ENCODE data around the gene LGR5. TPM values are rescaled to one million over a fixed set of nuclear protein-coding genes. Genes with fewer than 3 reads are reported as not detected.

The LGR5 gene
- total RNA-seq, 1 experiment from 2014 or later, result 0.17 TPM

GRCh38 chr12:71475280-71475679, 35.7 kb downstream of the LGR5 start (continued):
- TF ChIP-seq ZSCAN18 (CRISPR knock-in tag; IDR thresholded peaks at IDR 0.05) (no peak), TP53 (CRISPR knock-in tag; IDR thresholded peaks at IDR 0.05) (no peak), ZNF317 (CRISPR knock-in tag; IDR thresholded peaks at IDR 0.05; ENCODE audit: borderline replicate concordance, low read depth) (no peak), CBFB (CRISPR knock-in tag; IDR thresholded peaks at IDR 0.05; ENCODE audit: low read depth) (no peak)

- Mint-ChIP-seq H3K27ac (no peak overlapping the region), H3K27me3 (ENCODE audit: low read depth) (no peaks in the 10 kb centered on the region), H3K4me1 (no peaks in the 10 kb centered on the region), H3K9me3 (peaks cover 4% of the 10 kb centered on the region), H3K36me3 (no peaks in the 10 kb centered on the region), H3K4me3 (no peak overlapping the region)
- CTCF ChIA-PET, result no interaction called here
- ATAC-seq (no peak), DNase-seq (ENCODE audit: low spot score) (no peak)
- TF ChIP-seq ZNF121 (CRISPR knock-in tag; IDR thresholded peaks at IDR 0.05) (no peak), ZNF532 (CRISPR knock-in tag; IDR thresholded peaks at IDR 0.05; ENCODE audit: borderline replicate concordance) (no peak), USF1 (CRISPR knock-in tag; IDR thresholded peaks at IDR 0.05) (no peak)
- POLR2A ChIA-PET, result no interaction called here
These were observed 36.9 kb downstream of the LGR5 start for GRCh38 chr12:71476513-71476912.

- H3K27ac Mint-ChIP-seq, result no peak overlapping the region
- POLR2A ChIA-PET, result no interaction called here
- no peak for ATAC-seq
- TF ChIP-seq MYBL2 (CRISPR knock-in tag; IDR thresholded peaks at IDR 0.05) (no peak), ZNF138 (CRISPR knock-in tag; conservative IDR thresholded peaks at IDR 0.05) (no peak), IRF2 (CRISPR knock-in tag; IDR thresholded peaks at IDR 0.05; ENCODE audit: borderline replicate concordance, low read depth) (no peak), ELF4 (CRISPR knock-in tag; IDR thresholded peaks at IDR 0.05; ENCODE audit: low read depth) (no peak), KAT7 (CRISPR knock-in tag; IDR thresholded peaks at IDR 0.05; ENCODE audit: borderline replicate concordance) (no peak), ZNF121 (CRISPR knock-in tag; IDR thresholded peaks at IDR 0.05) (no peak), RORB (CRISPR knock-in tag; IDR thresholded peaks at IDR 0.05) (no peak), USF2 (CRISPR knock-in tag; IDR thresholded peaks at IDR 0.05) (no peak), GABPB1 (CRISPR knock-in tag; IDR thresholded peaks at IDR 0.05) (no peak), SOX15 (CRISPR knock-in tag; IDR thresholded peaks at IDR 0.05) (no peak), USF1 (CRISPR knock-in tag; IDR thresholded peaks at IDR 0.05) (no peak), SP1 (CRISPR knock-in tag; conservative IDR thresholded peaks at IDR 0.05) (no peak), CTCF (IDR thresholded peaks at IDR 0.05) (no peak), STAT6 (CRISPR knock-in tag; conservative IDR thresholded peaks at IDR 0.05; ENCODE audit: low read depth) (no peak), NFE2L1 (CRISPR knock-in tag; IDR thresholded peaks at IDR 0.05) (no peak)
These were observed 38.0 kb downstream of the LGR5 start for GRCh38 chr12:71477609-71478008.

More at GRCh38 chr12:71477609-71478008, 38.0 kb downstream of the LGR5 start:
- Mint-ChIP-seq H3K9me3 (peaks cover 5% of the 10 kb centered on the region), H3K27me3 (ENCODE audit: low read depth) (no peaks in the 10 kb centered on the region), H3K36me3 (no peaks in the 10 kb centered on the region; the same call in 1 of the 2 replicates), H3K4me3 (no peak overlapping the region), H3K4me1 (no peaks in the 10 kb centered on the region)
- CTCF ChIA-PET, result no interaction called here
- no peak for DNase-seq (ENCODE audit: low spot score)

All from WTC11 (cell line).